Brain microvascular endothelial cell (primary cell): Measurements from ENCODE around the gene TBX18.
A peak's percentile ranks its signal among the peaks of the same experiment; 100 is the strongest.

Experiments used
- DNase-seq: peaks from one replicate; pipeline ENCODE4 v3.0.0-alpha.2; 2020
- H3K27ac ChIP-seq: fragments of 250-450 bp; sonication (Bioruptor Pico); 2 replicates; pipeline ENCODE4 v1.5.1; 2020; ENCODE audit warnings: mild to moderate bottlenecking, moderate library complexity
- H3K27me3 ChIP-seq: fragments of 250-450 bp; sonication (Bioruptor Pico); replicated peaks from 2 replicates; pipeline ENCODE4 v1.5.1; 2020; ENCODE audit warnings: mild to moderate bottlenecking
- H3K36me3 ChIP-seq: fragments of 250-450 bp; sonication (Bioruptor Pico); replicated peaks from 2 replicates; pipeline ENCODE4 v1.5.1; 2020; ENCODE audit warnings: mild to moderate bottlenecking
- H3K4me3 ChIP-seq: 2 replicates; pipeline ENCODE4 v1.5.1; 2011; ENCODE audit warnings: low read depth, mild to moderate bottlenecking, control low read depth, low read length, moderate library complexity
- in situ Hi-C: cut with HindIII; loops from 2 replicates; pipeline ENCODE4 v1.10.0; 2017; ENCODE audit warnings: low sequenced_read_pairs, low pct_ligation_motif_present
- TF ChIP-seq, protein P1 (sequence below): IDR thresholded peaks from 2 replicates; pipeline ENCODE4 v1.5.1; 2011; ENCODE audit warnings: low read depth, mild to moderate bottlenecking, moderate library complexity, low read length, control low read depth, inconsistent platforms; ENCODE audit errors: missing control alignments

The TBX18 gene

DNA sequence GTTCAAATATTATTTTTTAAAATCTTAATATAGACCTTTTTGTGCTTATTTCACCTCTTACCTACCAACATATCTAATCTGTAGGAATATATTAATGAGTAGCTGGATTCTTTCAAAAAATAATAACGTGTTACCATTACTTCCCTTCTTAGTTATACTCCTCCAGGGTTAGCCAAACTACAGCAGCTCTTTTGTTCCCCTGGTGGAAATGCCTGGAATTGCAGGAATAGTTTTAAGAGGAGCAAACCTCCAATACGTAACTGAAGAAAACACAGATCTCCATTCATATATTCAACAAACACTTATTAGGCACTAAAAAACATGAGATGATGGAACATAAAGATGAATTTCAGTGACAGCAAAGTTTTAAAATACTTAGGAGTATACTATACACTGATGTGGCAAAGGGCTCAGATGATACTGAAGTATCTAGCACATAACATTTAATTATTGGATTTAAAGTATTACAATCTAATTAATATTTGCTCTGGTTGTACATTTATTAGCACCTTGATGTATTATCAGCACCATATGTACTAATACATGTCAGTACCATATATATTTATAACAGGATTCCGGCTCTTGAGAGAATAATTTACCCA lies 78.3 kb downstream of the TBX18 start:
- Histone ChIP-seq H3K36me3 (no peaks in the 10 kb centered on the region), H3K27ac (no peak overlapping the region), H3K27me3 (no peaks in the 10 kb centered on the region), H3K4me3 (no peak overlapping the region)
- in situ Hi-C loops = no loop called here
- TF ChIP-seq, protein P1, sequence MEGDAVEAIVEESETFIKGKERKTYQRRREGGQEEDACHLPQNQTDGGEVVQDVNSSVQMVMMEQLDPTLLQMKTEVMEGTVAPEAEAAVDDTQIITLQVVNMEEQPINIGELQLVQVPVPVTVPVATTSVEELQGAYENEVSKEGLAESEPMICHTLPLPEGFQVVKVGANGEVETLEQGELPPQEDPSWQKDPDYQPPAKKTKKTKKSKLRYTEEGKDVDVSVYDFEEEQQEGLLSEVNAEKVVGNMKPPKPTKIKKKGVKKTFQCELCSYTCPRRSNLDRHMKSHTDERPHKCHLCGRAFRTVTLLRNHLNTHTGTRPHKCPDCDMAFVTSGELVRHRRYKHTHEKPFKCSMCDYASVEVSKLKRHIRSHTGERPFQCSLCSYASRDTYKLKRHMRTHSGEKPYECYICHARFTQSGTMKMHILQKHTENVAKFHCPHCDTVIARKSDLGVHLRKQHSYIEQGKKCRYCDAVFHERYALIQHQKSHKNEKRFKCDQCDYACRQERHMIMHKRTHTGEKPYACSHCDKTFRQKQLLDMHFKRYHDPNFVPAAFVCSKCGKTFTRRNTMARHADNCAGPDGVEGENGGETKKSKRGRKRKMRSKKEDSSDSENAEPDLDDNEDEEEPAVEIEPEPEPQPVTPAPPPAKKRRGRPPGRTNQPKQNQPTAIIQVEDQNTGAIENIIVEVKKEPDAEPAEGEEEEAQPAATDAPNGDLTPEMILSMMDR = peak; percentile 59
- peak; percentile 22 for DNase-seq

DNA sequence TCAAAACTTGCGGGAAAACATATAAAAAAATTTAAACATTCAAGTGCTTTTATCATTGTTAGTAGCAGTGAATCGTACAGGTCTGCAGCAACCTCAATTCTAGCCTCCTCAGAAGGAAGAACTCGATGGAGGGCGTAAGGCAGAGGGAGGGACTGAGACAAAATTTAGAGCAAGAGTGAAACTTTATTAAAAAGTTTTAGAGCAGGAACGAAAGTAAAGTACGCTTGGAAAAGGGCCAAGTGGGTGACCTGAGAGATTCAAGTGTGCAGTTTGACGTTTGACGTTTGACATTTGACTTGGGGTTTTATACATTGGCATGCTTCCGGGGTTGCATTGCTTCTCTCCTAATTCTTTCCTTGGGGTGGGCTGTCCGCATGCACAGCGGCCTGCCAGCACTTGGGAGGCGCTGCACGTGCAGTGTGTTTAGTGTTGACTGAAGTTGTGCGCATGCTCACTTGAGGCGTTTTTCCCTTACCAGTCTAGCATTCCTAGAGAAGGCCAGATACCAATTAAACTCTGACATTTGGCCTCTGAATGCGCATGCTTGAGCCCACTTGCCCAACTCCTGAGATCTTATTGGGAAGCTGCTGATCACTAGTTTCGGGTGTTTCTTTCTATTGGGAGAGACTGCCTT lies 82.6 kb downstream of the TBX18 start:
- H3K4me3 ChIP-seq = no peak overlapping the region
- H3K27me3 ChIP-seq = no peaks in the 10 kb centered on the region
- H3K36me3 ChIP-seq = no peaks in the 10 kb centered on the region
- H3K27ac ChIP-seq = no peak overlapping the region
- in situ Hi-C loops = no loop called here
- no peak for DNase-seq
- TF ChIP-seq, protein P1 = no peak

DNA sequence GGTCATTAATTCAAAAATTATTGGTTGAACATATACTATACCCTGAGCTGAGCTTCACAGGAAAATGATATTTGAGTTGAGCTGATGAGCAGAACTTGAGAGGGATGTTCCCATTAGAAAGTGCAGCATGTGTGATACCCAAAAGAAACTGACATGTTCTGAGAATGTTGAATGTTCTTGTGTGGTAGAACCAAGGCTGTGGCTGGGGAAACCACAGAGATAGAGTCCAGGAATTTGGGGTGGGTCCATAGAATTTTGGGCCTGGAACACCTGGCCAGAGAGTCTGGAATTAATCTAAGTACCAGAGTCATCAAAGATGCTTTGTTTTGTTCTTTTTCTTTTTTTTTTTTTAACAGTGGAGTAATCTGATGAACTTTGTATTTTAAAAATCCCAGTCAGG lies 88.7 kb downstream of the TBX18 start:
- no peak overlapping the region for H3K4me3 ChIP-seq
- no peaks in the 10 kb centered on the region for H3K27me3 ChIP-seq
- H3K36me3 ChIP-seq = no peaks in the 10 kb centered on the region
- in situ Hi-C loops = no loop called here
- DNase-seq = no peak
- H3K27ac ChIP-seq = no peak overlapping the region
- TF ChIP-seq, protein P1 = no peak

DNA sequence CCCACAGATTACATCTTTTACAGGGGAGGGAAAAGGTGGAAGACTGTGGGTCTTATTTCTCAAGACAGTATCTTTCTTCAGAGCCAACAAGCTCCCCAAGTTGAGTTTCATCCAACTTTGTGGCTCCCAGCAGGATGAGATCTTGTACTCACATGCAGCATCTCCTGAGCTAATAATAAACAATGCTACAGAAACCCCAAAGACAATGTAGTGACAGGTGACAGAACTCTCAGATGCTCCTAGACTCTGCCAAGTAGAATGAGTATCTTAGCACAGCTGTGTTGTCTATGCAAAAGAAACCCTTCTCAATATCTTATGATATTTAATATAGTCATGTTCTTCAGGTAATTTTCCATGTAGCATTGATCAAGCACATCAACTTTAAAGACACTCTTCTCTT lies 90.0 kb downstream of the TBX18 start:
- Histone ChIP-seq H3K27me3 (no peaks in the 10 kb centered on the region), H3K4me3 (no peak overlapping the region), H3K36me3 (no peaks in the 10 kb centered on the region), H3K27ac (no peak overlapping the region)
- in situ Hi-C loops = no loop called here
- TF ChIP-seq, protein P1 = no peak
- DNase-seq = no peak

DNA sequence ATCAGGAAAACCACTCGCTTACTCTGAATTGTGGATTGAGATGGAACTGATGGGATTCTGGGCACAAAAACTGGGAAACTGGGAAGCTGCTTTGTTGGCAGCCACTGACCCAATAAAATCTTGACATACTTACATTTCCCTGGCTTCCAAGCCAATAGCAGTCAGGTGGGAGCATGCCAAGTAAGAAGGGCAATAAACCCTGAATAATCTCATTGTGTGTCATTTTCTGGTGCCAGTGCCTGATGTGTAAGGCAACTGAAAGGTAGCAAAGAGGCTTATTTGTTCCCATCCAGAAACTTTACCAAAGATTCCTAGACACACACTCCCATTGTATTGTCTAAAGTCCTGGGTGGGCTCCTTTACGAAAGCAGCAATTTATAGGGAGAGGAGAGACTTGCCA lies 93.2 kb downstream of the TBX18 start:
- in situ Hi-C loops = no loop called here
- no peak for DNase-seq

More for the DNA sequence above, 93.2 kb downstream of the TBX18 start:
- Histone ChIP-seq H3K27me3 (no peaks in the 10 kb centered on the region), H3K4me3 (no peak overlapping the region), H3K36me3 (no peaks in the 10 kb centered on the region), H3K27ac (no peak overlapping the region)
- TF ChIP-seq, protein P1 = no peak
